ENCODE measurements around the gene GREB1L. TPM values are rescaled to one million over a fixed set of nuclear protein-coding genes. Genes with fewer than 3 reads are reported as not detected.

Gene GREB1L
- total and polyA plus RNA-seq, 10 of the 15 experiments (the other 5 are each of a cell fraction or from before 2014, with no cell fraction given), result under 0.01 to 0.11 (median 0.03) TPM; not detected in 1

DNA sequence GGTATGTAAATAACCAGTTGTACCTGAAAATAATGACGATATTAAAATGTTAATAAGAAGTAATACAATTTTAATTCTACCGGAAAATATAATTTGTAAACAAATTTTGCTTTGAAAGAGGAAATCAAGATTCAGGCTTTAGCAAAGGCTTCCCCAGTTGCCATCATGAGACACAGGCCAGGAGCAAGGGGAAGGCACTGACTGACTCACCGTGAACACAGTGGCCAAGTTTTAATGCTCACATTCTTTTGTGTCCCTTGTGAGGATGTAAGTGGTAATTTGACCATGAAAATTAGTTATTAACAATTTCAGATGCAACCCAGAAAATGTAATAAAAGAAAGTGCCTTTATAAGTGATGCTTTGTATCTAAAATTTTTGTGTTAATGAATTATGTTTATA lies 164.1 kb downstream of the GREB1L start:
- DNase-seq (ENCODE audit: low read depth, low spot score) (no peak), ATAC-seq (no peak), FAIRE-seq (no peak)
- CTCF ChIA-PET, result no interaction called here
- TF ChIP-seq, protein P1, sequence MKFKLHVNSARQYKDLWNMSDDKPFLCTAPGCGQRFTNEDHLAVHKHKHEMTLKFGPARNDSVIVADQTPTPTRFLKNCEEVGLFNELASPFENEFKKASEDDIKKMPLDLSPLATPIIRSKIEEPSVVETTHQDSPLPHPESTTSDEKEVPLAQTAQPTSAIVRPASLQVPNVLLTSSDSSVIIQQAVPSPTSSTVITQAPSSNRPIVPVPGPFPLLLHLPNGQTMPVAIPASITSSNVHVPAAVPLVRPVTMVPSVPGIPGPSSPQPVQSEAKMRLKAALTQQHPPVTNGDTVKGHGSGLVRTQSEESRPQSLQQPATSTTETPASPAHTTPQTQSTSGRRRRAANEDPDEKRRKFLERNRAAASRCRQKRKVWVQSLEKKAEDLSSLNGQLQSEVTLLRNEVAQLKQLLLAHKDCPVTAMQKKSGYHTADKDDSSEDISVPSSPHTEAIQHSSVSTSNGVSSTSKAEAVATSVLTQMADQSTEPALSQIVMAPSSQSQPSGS (IDR thresholded peaks at IDR 0.05; ENCODE audit: low read length), result no peak
- TF ChIP-seq MYB (IDR thresholded peaks at IDR 0.05; ENCODE audit: borderline replicate concordance, low read depth, low read length) (no peak), TCF12 (IDR thresholded peaks at IDR 0.05; ENCODE audit: low read depth, low read length) (no peak), MYC (IDR thresholded peaks at IDR 0.05; ENCODE audit: insufficient read depth, insufficient read length, insufficient replicate concordance, low read length, severe bottlenecking) (no peak), CHD1 (IDR thresholded peaks at IDR 0.05; ENCODE audit: low read depth, low read length) (no peak), STAT1 (conservative IDR thresholded peaks at IDR 0.05) (no peak), KAT2A (conservative IDR thresholded peaks at IDR 0.05; ENCODE audit: control insufficient read depth, low read depth, low read length) (no peak)
- TF ChIP-seq, protein P2, sequence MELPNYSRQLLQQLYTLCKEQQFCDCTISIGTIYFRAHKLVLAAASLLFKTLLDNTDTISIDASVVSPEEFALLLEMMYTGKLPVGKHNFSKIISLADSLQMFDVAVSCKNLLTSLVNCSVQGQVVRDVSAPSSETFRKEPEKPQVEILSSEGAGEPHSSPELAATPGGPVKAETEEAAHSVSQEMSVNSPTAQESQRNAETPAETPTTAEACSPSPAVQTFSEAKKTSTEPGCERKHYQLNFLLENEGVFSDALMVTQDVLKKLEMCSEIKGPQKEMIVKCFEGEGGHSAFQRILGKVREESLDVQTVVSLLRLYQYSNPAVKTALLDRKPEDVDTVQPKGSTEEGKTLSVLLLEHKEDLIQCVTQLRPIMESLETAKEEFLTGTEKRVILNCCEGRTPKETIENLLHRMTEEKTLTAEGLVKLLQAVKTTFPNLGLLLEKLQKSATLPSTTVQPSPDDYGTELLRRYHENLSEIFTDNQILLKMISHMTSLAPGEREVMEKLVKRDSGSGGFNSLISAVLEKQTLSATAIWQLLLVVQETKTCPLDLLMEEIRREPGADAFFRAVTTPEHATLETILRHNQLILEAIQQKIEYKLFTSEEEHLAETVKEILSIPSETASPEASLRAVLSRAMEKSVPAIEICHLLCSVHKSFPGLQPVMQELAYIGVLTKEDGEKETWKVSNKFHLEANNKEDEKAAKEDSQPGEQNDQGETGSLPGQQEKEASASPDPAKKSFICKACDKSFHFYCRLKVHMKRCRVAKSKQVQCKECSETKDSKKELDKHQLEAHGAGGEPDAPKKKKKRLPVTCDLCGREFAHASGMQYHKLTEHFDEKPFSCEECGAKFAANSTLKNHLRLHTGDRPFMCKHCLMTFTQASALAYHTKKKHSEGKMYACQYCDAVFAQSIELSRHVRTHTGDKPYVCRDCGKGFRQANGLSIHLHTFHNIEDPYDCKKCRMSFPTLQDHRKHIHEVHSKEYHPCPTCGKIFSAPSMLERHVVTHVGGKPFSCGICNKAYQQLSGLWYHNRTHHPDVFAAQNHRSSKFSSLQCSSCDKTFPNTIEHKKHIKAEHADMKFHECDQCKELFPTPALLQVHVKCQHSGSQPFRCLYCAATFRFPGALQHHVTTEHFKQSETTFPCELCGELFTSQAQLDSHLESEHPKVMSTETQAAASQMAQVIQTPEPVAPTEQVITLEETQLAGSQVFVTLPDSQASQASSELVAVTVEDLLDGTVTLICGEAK (IDR thresholded peaks at IDR 0.05; ENCODE audit: borderline replicate concordance), result no peak
- TF ChIP-seq, protein P3, sequence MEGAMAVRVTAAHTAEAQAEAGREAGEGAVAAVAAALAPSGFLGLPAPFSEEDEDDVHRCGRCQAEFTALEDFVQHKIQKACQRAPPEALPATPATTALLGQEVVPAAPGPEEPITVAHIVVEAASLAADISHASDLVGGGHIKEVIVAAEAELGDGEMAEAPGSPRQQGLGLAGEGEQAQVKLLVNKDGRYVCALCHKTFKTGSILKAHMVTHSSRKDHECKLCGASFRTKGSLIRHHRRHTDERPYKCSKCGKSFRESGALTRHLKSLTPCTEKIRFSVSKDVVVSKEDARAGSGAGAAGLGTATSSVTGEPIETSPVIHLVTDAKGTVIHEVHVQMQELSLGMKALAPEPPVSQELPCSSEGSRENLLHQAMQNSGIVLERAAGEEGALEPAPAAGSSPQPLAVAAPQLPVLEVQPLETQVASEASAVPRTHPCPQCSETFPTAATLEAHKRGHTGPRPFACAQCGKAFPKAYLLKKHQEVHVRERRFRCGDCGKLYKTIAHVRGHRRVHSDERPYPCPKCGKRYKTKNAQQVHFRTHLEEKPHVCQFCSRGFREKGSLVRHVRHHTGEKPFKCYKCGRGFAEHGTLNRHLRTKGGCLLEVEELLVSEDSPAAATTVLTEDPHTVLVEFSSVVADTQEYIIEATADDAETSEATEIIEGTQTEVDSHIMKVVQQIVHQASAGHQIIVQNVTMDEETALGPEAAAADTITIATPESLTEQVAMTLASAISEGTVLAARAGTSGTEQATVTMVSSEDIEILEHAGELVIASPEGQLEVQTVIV (IDR thresholded peaks at IDR 0.05; ENCODE audit: borderline replicate concordance, partially characterized antibody), result no peak
- TF ChIP-seq, protein P4, sequence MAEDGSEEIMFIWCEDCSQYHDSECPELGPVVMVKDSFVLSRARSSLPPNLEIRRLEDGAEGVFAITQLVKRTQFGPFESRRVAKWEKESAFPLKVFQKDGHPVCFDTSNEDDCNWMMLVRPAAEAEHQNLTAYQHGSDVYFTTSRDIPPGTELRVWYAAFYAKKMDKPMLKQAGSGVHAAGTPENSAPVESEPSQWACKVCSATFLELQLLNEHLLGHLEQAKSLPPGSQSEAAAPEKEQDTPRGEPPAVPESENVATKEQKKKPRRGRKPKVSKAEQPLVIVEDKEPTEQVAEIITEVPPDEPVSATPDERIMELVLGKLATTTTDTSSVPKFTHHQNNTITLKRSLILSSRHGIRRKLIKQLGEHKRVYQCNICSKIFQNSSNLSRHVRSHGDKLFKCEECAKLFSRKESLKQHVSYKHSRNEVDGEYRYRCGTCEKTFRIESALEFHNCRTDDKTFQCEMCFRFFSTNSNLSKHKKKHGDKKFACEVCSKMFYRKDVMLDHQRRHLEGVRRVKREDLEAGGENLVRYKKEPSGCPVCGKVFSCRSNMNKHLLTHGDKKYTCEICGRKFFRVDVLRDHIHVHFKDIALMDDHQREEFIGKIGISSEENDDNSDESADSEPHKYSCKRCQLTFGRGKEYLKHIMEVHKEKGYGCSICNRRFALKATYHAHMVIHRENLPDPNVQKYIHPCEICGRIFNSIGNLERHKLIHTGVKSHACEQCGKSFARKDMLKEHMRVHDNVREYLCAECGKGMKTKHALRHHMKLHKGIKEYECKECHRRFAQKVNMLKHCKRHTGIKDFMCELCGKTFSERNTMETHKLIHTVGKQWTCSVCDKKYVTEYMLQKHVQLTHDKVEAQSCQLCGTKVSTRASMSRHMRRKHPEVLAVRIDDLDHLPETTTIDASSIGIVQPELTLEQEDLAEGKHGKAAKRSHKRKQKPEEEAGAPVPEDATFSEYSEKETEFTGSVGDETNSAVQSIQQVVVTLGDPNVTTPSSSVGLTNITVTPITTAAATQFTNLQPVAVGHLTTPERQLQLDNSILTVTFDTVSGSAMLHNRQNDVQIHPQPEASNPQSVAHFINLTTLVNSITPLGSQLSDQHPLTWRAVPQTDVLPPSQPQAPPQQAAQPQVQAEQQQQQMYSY (CRISPR knock-in tag; IDR thresholded peaks at IDR 0.05), result no peak
- Histone ChIP-seq H3K4me2 (ENCODE audit: control insufficient read depth, insufficient read depth) (no peak overlapping the region), H3K27me3 (replicated peaks in 1 of 2; ENCODE audit: control insufficient read depth in 2 of 2, insufficient read depth in 2 of 2, low read length in 1 of 2) (no peaks in the 10 kb centered on the region; a peak in 1 of 4 replicates), H2AFZ (ENCODE audit: control insufficient read depth, low read depth, low read length) (no peak overlapping the region), H3K79me2 (ENCODE audit: control insufficient read depth, insufficient read depth, low read length) (no peaks in the 10 kb centered on the region), H3K4me1 (ENCODE audit: control insufficient read depth, insufficient read depth, low read length) (no peaks in the 10 kb centered on the region), H3K4me3 (no peak overlapping the region), H3K36me3 (ENCODE audit: control insufficient read depth in 2 of 2, insufficient read depth in 2 of 2, low read length in 1 of 2) (no peaks in the 10 kb centered on the region), H3K27ac (ENCODE audit: control insufficient read depth, insufficient read depth) (no peak overlapping the region), H4K20me1 (ENCODE audit: control insufficient read depth, insufficient read depth) (no peaks in the 10 kb centered on the region), H3K9me3 (replicated peaks; ENCODE audit: control insufficient read depth, insufficient read depth, low read length) (no peaks in the 10 kb centered on the region), H3K9ac (ENCODE audit: control insufficient read depth, insufficient read depth, low read length) (no peak overlapping the region)
- RAD21 ChIA-PET (ENCODE audit: unreplicated experiment), result no interaction called here
- BruUV-seq (replicated peaks), result no TSS peak
- in situ Hi-C loops (cut with MboI) (no loop called here), intact Hi-C loops (cut with micrococcal nuclease; ENCODE audit: unreplicated experiment) (no loop called here)
- POLR2A ChIA-PET, result no interaction called here
- WGBS (ENCODE audit: insufficient coverage, insufficient replicate concordance, low lambda C conversion rate, missing lambda C conversion rate), result 51% methylated on average over 3 of the region's 3 CpGs
- SMC1A ChIA-PET (ENCODE audit: uncharacterized antibody, unreplicated experiment), result no interaction called here

All from GM12878 (cell line).